HG02588 (cell line): ENCODE measurements around the gene KLK13.
A peak's percentile ranks its signal among the peaks of the same experiment; 100 is the strongest.

Experiments
- ATAC-seq: cut with Tn5 transposase; IDR thresholded peaks from one replicate; pipeline ENCODE4 v1.9.1; 2021; ENCODE audit warnings: mild to moderate bottlenecking, moderate library complexity; ENCODE audit not compliant: unreplicated experiment

The KLK13 gene

GRCh38 chr19:51064534-51065220 lies at the start of gene KLK13:
Gene KLK13 (minus strand): TSS chr19:51065092. CDS start chr19:51065067, 25 bp downstream.
- ATAC-seq, result no peak

- no peak for ATAC-seq
These were observed 49.3 kb upstream of the KLK13 start for GRCh38 chr19:51114087-51114729.

GRCh38 chr19:51111606-51112005 lies 46.7 kb upstream of the KLK13 start:
- no peak for ATAC-seq

- no peak for ATAC-seq
These were observed 45.7 kb upstream of the KLK13 start for GRCh38 chr19:51110666-51110971.

GRCh38 chr19:51108805-51109146 lies 43.9 kb upstream of the KLK13 start:
- ATAC-seq, result peak; percentile 25

GRCh38 chr19:51108066-51108804 lies 43.3 kb upstream of the KLK13 start, which contains the start of gene CTU1:
Gene CTU1 (minus strand): TSS chr19:51108409. CDS start chr19:51104569, 3,840 bp downstream.
- peak; percentile 91 for ATAC-seq

GRCh38 chr19:51107406-51108065 lies 42.6 kb upstream of the KLK13 start:
- no peak for ATAC-seq

GRCh38 chr19:51103926-51104341 lies 39.0 kb upstream of the KLK13 start:
- ATAC-seq, result no peak

GRCh38 chr19:51102991-51103390 lies 38.1 kb upstream of the KLK13 start:
- ATAC-seq, result no peak

GRCh38 chr19:51101171-51101865 lies 36.4 kb upstream of the KLK13 start:
- ATAC-seq, result no peak

- no peak for ATAC-seq
These were observed 35.7 kb upstream of the KLK13 start for GRCh38 chr19:51100601-51101000.

- ATAC-seq, result no peak
These were observed 34.1 kb upstream of the KLK13 start for GRCh38 chr19:51099047-51099382.

- ATAC-seq, result no peak
These were observed 33.6 kb upstream of the KLK13 start for GRCh38 chr19:51098365-51099046.

- no peak for ATAC-seq
These were observed 32.9 kb upstream of the KLK13 start for GRCh38 chr19:51097796-51098195.

- ATAC-seq, result no peak
These were observed 32.4 kb upstream of the KLK13 start for GRCh38 chr19:51097166-51097738.

- ATAC-seq, result no peak
These were observed 31.7 kb upstream of the KLK13 start for GRCh38 chr19:51096473-51097165.

- ATAC-seq, result no peak
These were observed 29.9 kb upstream of the KLK13 start for GRCh38 chr19:51094696-51095279.

GRCh38 chr19:51093510-51094345 lies 28.8 kb upstream of the KLK13 start:
- no peak for ATAC-seq
